Neuronal stem cell (in vitro differentiated cells): Measurements from ENCODE around the gene OSBPL10.

ENCODE experiments used
- DNase-seq: peaks from one replicate; pipeline ENCODE4 v3.0.0-alpha.2; 2013; ENCODE audit warnings: low spot score
- H2AFZ ChIP-seq: one replicate; pipeline ENCODE4 v1.6.1; 2013; ENCODE audit warnings: mild to moderate bottlenecking, low read length, inconsistent platforms
- H2AK5ac ChIP-seq: 2 replicates; pipeline ENCODE4 v1.6.1; 2013; ENCODE audit warnings: low read depth, mild to moderate bottlenecking, inconsistent platforms, low read length, moderate library complexity, mixed read lengths
- H2BK120ac ChIP-seq: 2 replicates; pipeline ENCODE4 v1.6.1; 2013; ENCODE audit warnings: low read depth, mild to moderate bottlenecking, inconsistent platforms, low read length, moderate library complexity, mixed read lengths
- H2BK12ac ChIP-seq: one replicate; pipeline ENCODE4 v1.6.1; 2013; ENCODE audit warnings: low read length, inconsistent platforms
- H2BK15ac ChIP-seq: 2 replicates; pipeline ENCODE4 v1.6.1; 2013; ENCODE audit warnings: mild to moderate bottlenecking, low read length, inconsistent platforms, mixed read lengths
- H2BK5ac ChIP-seq: one replicate; pipeline ENCODE4 v1.6.1; 2013; ENCODE audit warnings: inconsistent platforms, mild to moderate bottlenecking, low read length, moderate library complexity
- H3K14ac ChIP-seq: one replicate; pipeline ENCODE4 v1.6.1; 2013; ENCODE audit warnings: low read length, inconsistent platforms
- H3K18ac ChIP-seq: 2 replicates; pipeline ENCODE4 v1.6.1; 2013; ENCODE audit warnings: low read length, inconsistent platforms
- H3K23ac ChIP-seq: 2 replicates; pipeline ENCODE4 v1.6.1; 2013; ENCODE audit warnings: low read depth, mild to moderate bottlenecking, mixed read lengths, low read length, inconsistent platforms; ENCODE audit not compliant: poor library complexity
- H3K27ac ChIP-seq: replicated peaks from 3 replicates; pipeline ENCODE4 v1.5.1; 2013; ENCODE audit warnings: low read length, inconsistent platforms
- H3K27me3 ChIP-seq, 3 experiments: 2 replicates each; pipeline ENCODE4 v1.6.1; 2013; ENCODE audit warnings: low read length in 3 of 3, mild to moderate bottlenecking in 2 of 3, inconsistent platforms in 1 of 3, low read depth in 1 of 3, mixed read lengths in 1 of 3, moderate library complexity in 1 of 3; ENCODE audit not compliant: control insufficient read depth in 3 of 3, insufficient read depth in 3 of 3
- H3K36me3 ChIP-seq, 2 donors: replicated peaks in 1 of 2; 2 replicates each; pipeline ENCODE4 v1.6.1; 2013; ENCODE audit warnings: low read length in 2 of 2; ENCODE audit not compliant: control insufficient read depth in 2 of 2, insufficient read depth in 2 of 2
- H3K4ac ChIP-seq: 2 replicates; pipeline ENCODE4 v1.6.1; 2013; ENCODE audit warnings: inconsistent platforms, mild to moderate bottlenecking, low read length, moderate library complexity
- H3K4me1 ChIP-seq, 2 donors: 1 replicate in 1 of 2; 2 replicates in 1 of 2; pipeline ENCODE4 v1.6.1; 2013; ENCODE audit warnings: low read length in 2 of 2, low read depth in 1 of 2; ENCODE audit not compliant: control insufficient read depth in 2 of 2, insufficient read depth in 1 of 2
- H3K4me2 ChIP-seq: one replicate; pipeline ENCODE4 v1.6.1; 2013; ENCODE audit warnings: mild to moderate bottlenecking, low read length, inconsistent platforms; ENCODE audit not compliant: insufficient read depth, poor library complexity, severe bottlenecking
- H3K4me3 ChIP-seq, 2 donors: 2 replicates each; pipeline ENCODE4 v1.5.1; 2013; ENCODE audit warnings: low read length in 2 of 2, mild to moderate bottlenecking in 2 of 2, inconsistent platforms in 1 of 2, moderate library complexity in 1 of 2
- H3K79me1 ChIP-seq: one replicate; pipeline ENCODE4 v1.6.1; 2013; ENCODE audit warnings: low read depth, mild to moderate bottlenecking, inconsistent platforms, low read length, moderate library complexity
- H3K9ac ChIP-seq: one replicate; pipeline ENCODE4 v1.6.1; 2013; ENCODE audit warnings: mild to moderate bottlenecking, low read depth, low read length, inconsistent platforms; ENCODE audit not compliant: poor library complexity
- H3K9me3 ChIP-seq, 2 donors: replicated peaks in 1 of 2; 2 replicates each; pipeline versions ENCODE3 to v1.6.1; 2013; ENCODE audit warnings: low read length in 2 of 2, mild to moderate bottlenecking in 2 of 2, inconsistent platforms in 1 of 2, low read depth in 1 of 2, mixed read lengths in 1 of 2, moderate library complexity in 1 of 2; ENCODE audit not compliant: control insufficient read depth in 2 of 2, insufficient read depth in 1 of 2
- H4K8ac ChIP-seq: one replicate; pipeline ENCODE4 v1.6.1; 2013; ENCODE audit warnings: low read depth, mild to moderate bottlenecking, inconsistent platforms, low read length, moderate library complexity
- H4K91ac ChIP-seq: one replicate; pipeline ENCODE4 v1.6.1; 2013; ENCODE audit warnings: low read length, low read depth, mild to moderate bottlenecking, inconsistent platforms; ENCODE audit not compliant: poor library complexity
- WGBS, 2 donors: extraction: QIAGEN DNeasy Blood & Tissue Kit; methylation state at CpG; one replicate each; pipeline ENCODE4 v1.1.7; 2013; ENCODE audit warnings: missing lambda C conversion rate in 2 of 2, mixed read lengths in 1 of 2; ENCODE audit not compliant: insufficient read length in 2 of 2, insufficient replicate concordance in 1 of 2; ENCODE audit errors: extremely low coverage in 2 of 2; 5-methylcytosine and 5-hydroxymethylcytosine counted together

The OSBPL10 gene

DNA sequence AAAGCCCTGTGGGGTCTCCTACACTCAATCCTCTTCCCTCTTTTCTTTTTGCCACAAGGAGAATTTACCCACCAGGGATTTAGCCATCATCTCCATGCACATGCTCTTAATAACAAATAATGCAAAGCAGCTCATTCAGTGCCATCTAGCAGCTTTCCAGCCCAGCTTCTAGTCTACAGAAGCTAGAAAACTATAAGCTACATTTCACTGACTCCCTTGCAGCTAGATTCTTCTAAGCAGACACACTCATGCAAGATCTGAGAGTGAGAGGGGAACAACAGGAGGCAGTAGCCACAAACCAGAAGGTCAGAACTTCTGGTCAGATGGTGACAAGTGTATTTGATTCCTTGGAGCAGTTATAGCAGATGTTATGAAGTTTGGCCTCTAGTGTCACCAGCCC lies 25.5 kb downstream of the OSBPL10 start:
- H3K23ac ChIP-seq = no peak overlapping the region

DNA sequence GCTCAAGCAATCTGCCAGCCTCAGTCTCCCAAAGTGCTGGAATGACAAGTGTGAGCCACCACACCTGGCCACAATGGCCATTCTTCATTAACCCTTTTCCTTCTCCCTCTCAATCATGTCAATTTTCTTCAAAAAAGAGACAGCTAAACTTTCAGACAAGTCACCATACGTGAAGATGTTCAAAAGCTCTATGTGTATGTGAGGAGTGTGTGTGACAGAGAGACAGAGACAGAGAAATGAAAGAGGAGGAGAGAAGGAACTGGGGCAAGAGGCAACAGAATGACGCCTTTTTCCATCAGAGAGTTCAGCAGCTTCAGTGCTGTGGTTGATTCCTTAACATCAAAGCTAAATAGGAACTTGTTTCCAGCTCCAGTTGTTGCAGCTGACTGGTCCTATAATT lies 27.4 kb downstream of the OSBPL10 start:
- Histone ChIP-seq H2BK12ac (no peak overlapping the region), H3K14ac (no peak overlapping the region), H2BK120ac (no peak overlapping the region), H3K23ac (no peak overlapping the region), H3K18ac (no peak overlapping the region), H3K4me2 (no peak overlapping the region), H3K27me3 (no peaks in the 10 kb centered on the region), H2AFZ (no peak overlapping the region), H3K79me1 (no peaks in the 10 kb centered on the region), H3K4me3 (no peak overlapping the region), H4K91ac (no peak overlapping the region), H3K4me1 (no peaks in the 10 kb centered on the region), H3K4ac (no peak overlapping the region), H3K9ac (no peak overlapping the region), H4K8ac (no peak overlapping the region), H2AK5ac (no peak overlapping the region), H3K9me3 (peaks cover 7 to 9% of the 10 kb centered on the region in 2 donors), H3K36me3 (no peaks in the 10 kb centered on the region), H2BK15ac (no peak overlapping the region), H3K27ac (no peak overlapping the region), H2BK5ac (no peak overlapping the region)
- no CpG with 5 or more reads among the region's 2 CpGs for WGBS, 2 donors
- no peak for DNase-seq

More for the DNA sequence above, 25.5 kb downstream of the OSBPL10 start:
- Histone ChIP-seq H2AFZ (no peak overlapping the region), H3K18ac (no peak overlapping the region), H3K79me1 (no peaks in the 10 kb centered on the region), H3K4me2 (no peak overlapping the region), H3K4me3 (no peak overlapping the region), H2BK120ac (no peak overlapping the region), H4K8ac (no peak overlapping the region), H3K9ac (no peak overlapping the region), H3K36me3 (no peaks in the 10 kb centered on the region), H3K4ac (no peak overlapping the region), H3K9me3 (peaks cover 7 to 9% of the 10 kb centered on the region in 2 donors), H3K14ac (no peak overlapping the region), H2BK15ac (no peak overlapping the region), H2AK5ac (no peak overlapping the region), H3K27me3 (no peaks in the 10 kb centered on the region), H3K27ac (no peak overlapping the region), H3K4me1 (peaks cover 3 to 11% of the 10 kb centered on the region in 2 donors), H2BK12ac (no peak overlapping the region), H4K91ac (no peak overlapping the region), H2BK5ac (no peak overlapping the region)
- DNase-seq = no peak

DNA sequence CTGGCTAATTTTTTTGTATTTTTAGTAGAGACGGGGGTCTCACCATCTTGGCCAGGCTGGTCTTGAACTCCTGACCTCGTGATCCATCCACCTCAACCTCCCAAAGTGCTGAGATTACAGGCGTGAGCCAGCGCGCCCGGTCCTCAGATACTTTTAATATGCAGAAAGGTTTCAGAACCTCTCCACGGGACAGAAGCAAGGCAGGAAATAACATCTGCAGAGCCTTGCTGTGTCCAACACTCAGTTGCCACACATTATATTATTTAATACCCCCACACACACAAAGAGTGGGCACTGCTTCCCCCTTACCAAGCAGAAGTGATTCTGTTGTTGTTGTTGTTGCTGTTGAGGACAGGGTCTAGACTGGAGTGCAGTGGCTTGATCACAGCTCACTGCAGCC lies 28.0 kb downstream of the OSBPL10 start:
- H3K4ac ChIP-seq = no peak overlapping the region
- H3K18ac ChIP-seq = no peak overlapping the region
- no peak overlapping the region for H3K14ac ChIP-seq
- no peaks in the 10 kb centered on the region for H3K36me3 ChIP-seq
- H4K91ac ChIP-seq = no peak overlapping the region
- H3K23ac ChIP-seq = no peak overlapping the region
- no peaks in the 10 kb centered on the region for H3K4me1 ChIP-seq
- H3K4me3 ChIP-seq = no peak overlapping the region
- no peak overlapping the region for H2BK120ac ChIP-seq
- WGBS, 2 donors = no CpG with 5 or more reads among the region's 7 CpGs
- H4K8ac ChIP-seq = no peak overlapping the region
- DNase-seq = no peak
- no peak overlapping the region for H3K4me2 ChIP-seq
- no peak overlapping the region for H2BK15ac ChIP-seq
- no peaks in the 10 kb centered on the region for H3K79me1 ChIP-seq
- no peak overlapping the region for H2AK5ac ChIP-seq
- no peaks in the 10 kb centered on the region for H3K27me3 ChIP-seq
- H3K27ac ChIP-seq = no peak overlapping the region
- no peak overlapping the region for H2AFZ ChIP-seq
- H2BK5ac ChIP-seq = no peak overlapping the region
- no peak overlapping the region for H2BK12ac ChIP-seq
- H3K9me3 ChIP-seq = peaks cover 7 to 9% of the 10 kb centered on the region in 2 donors
- no peak overlapping the region for H3K9ac ChIP-seq

DNA sequence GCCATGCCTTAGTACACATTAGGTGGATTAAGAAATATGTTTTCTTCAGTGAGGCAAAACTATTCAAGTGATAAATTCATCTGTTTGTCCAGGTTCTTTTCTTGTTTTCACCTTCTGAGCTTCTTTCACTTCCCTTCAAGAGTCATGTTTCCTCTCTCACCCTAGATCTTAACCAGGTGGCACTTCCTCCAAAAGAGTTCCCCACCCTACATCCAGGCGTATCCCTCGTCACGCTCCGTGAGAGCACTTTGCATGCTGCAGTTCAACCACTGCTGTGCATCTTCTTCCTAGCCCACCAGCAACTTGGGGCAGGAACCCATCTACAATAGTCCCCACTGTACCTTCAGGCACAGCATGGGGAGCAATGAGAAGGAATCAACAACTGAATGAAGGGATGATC lies 28.9 kb downstream of the OSBPL10 start:
- DNase-seq = no peak
- H3K23ac ChIP-seq = no peak overlapping the region
- no peak overlapping the region for H3K4ac ChIP-seq
- no peak overlapping the region for H3K9ac ChIP-seq
- H3K79me1 ChIP-seq = no peaks in the 10 kb centered on the region
- no peak overlapping the region for H3K18ac ChIP-seq
- no peak overlapping the region for H3K14ac ChIP-seq
- H3K4me1 ChIP-seq = peaks cover 1 to 2% of the 10 kb centered on the region in 2 donors
- H3K4me2 ChIP-seq = no peak overlapping the region
- H3K36me3 ChIP-seq = no peaks in the 10 kb centered on the region
- peaks cover 7 to 9% of the 10 kb centered on the region in 2 donors for H3K9me3 ChIP-seq
- no peak overlapping the region for H2BK120ac ChIP-seq
- no peak overlapping the region for H4K91ac ChIP-seq
- no peak overlapping the region for H3K27ac ChIP-seq
- no peak overlapping the region for H2AFZ ChIP-seq
- no peak overlapping the region for H2BK12ac ChIP-seq
- WGBS, 2 donors = no CpG with 5 or more reads among the region's 4 CpGs
- no peak overlapping the region for H2BK15ac ChIP-seq
- no peak overlapping the region for H4K8ac ChIP-seq
- no peak overlapping the region for H2BK5ac ChIP-seq
- no peak overlapping the region for H3K4me3 ChIP-seq
- no peaks in the 10 kb centered on the region for H3K27me3 ChIP-seq
- H2AK5ac ChIP-seq = no peak overlapping the region
